HG02623 (cell line): ENCODE data around the gene CACNA1H.
"Not testable (repeated sequence)": the region's sequence is repeated elsewhere in the genome, so short reads cannot be mapped to it uniquely, and the experiment has no call there.

Experiments used
- ATAC-seq: cut with Tn5 transposase; IDR thresholded peaks from one replicate; pipeline ENCODE4 v1.9.1; 2021; ENCODE audit warnings: moderate library complexity; ENCODE audit not compliant: unreplicated experiment

CACNA1H gene

GRCh38 chr16:1221628-1222552 lies 69.0 kb downstream of the CACNA1H start:
- ATAC-seq = no peak

GRCh38 chr16:1222553-1223354 lies 69.8 kb downstream of the CACNA1H start:
- no peak for ATAC-seq

DNA sequence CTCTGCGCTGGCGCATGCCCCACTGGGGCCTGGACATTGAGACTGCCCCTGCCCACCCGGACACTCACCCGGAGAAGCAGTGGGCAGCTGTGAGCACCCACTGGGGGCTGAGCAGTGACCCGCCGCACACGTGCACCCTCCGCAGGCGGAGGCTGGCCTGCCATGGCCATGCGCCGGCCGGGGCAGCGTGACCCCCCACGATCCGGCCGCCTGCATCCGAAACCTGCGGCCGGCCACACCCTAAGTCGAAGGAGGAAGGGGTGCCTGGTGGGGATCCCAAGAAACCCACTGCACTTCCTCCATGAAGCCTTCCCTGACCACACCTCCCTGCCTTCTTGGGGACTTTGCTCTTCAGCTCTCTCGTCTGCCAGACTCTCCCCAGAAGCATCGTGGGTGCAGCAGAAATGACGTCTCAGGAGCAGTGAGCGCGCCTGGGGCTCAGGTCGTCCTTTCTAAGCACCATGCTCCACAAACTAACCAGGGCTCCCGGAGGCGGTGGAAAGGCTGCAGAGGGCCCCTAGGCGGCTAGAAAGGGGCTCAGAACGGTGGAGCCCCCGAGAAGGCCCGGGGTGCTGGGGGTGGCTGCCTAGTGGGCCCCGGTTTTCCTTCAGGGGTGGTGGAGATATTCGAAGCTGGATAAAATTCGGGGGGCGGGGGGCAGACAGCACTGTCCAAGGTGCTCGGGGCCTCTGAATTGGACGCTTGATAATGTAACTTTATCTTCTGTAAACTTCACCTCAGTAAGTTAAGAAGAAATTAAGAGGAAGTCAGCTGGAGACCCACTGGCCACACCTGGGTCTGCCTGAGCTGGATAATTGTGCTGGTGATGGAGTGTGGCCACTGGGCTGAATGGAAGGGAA lies 70.7 kb downstream of the CACNA1H start:
- no peak for ATAC-seq

- no peak for ATAC-seq
Observed at GRCh38 chr16:1224558-1224957, 71.7 kb downstream of the CACNA1H start.

DNA sequence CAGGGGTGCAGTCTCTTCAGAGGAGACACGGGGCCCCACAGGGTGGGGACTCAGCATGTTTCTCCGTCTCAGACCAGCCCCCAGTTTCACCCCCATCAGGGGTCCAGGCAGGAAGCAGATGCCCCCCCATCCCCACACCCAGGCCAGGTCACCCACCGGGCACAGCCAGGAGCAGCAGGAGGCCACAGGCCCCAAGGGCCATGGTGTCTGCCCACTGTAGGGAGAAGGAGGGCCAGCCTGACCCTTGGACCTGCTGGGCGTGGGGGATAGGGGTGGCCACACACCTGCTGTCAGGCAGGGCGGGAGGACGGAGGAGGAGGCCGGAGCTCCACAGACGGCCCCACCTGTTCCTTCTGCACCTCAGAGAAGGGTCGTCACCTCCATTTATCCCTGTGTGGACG lies 72.1 kb downstream of the CACNA1H start, which contains the start of gene TPSG1:
Gene TPSG1 (minus strand): TSS at position 218 of the 401 bp plus-strand sequence. CDS start 16 bp downstream, at position 202.
- no peak for ATAC-seq

DNA sequence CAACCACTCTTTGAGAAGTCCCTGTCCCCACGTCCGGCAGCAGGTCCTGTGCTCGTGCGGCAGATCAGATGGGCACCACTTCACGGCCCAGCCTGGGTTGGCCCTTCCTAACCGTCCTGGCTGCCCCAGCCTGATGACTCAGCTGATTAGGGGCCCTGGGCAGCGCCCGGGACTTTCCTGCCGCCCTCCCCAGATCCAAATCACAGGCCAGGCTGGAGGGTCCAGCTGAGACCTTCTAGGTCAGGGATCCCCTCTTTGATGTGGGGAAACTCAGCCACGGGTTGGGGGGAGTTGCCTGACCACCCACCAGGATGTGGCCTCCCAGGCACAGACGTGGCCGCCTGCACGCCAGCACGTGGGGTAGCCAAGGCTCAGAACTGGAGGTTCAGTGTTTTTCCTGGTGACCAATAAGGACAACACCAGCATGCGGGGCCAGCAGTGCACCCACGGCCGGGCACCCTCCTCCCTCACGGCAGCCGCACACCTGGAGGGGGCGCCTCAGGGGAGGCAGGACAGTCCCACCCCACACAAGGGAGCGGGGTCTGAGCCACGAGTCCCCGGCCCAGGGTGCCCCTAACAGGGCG lies 72.9 kb downstream of the CACNA1H start:
- ATAC-seq = not testable (repeated sequence)

DNA sequence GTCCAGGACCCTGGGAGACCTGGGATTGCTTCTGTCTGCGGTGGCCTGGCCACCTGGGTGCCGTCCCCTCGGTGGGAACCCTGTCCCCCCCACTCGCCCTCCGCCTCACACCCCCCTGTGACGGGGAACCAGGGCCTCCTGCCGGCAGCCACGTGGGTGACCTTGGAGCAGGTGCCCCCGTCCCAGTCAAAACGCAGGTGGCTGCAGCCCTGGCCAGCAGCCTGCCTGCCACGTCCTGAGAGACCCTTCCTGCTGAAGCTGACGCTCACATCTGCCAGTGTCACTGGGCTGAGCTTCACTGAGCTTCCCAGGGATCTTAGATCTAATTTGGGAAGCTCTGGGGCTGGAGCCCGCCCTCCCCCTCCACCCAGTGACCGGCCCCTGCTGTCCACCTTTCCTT lies 73.8 kb downstream of the CACNA1H start:
- not testable (repeated sequence) for ATAC-seq

- ATAC-seq = not testable (repeated sequence)
Observed at GRCh38 chr16:1228227-1228626, 75.3 kb downstream of the CACNA1H start.

DNA sequence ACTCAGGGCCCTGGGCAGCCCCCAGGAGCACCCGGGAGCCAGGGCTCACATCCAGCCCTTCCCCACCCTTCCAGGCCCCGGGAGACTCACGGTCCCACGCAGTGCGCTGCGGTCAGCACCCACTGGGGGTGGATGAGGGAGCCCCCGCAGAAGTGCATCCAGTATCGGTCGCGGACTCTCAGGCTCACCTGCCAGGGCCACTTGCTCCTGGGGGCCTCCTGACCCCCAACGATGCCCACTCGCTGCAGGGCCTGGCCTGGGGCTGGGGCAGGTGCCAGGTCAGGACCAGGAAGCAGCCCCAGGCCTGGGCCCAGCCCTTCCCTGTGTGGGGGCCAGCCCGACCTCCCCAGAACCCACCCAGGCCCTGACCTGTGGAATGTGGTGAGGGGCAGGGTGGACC lies 76.6 kb downstream of the CACNA1H start:
- not testable (repeated sequence) for ATAC-seq

DNA sequence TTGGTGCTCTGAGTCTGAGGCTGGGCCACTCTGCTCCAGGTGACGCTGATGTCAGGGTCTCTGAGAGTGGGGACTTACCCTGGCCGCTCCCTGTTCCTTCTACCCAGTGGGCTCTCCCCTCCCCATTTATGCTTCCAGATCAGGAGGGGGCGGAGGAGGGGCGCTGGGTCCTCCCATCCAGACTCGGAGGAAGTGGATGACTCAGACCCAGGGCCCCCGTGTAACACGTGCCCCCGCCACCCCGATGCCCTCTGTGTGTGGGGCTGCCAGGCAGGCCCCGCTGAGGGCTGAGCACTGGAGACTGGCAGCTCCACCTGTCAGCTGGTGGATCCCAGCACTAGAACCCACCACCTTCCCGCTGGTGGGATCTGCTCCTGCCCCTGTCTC lies 77.2 kb downstream of the CACNA1H start, which contains the start of gene TPSB2:
Gene TPSB2 (minus strand): TSS at position 101 of the 387 bp plus-strand sequence. CDS start 233 bp downstream, outside the sequence.
- not testable (repeated sequence) for ATAC-seq

GRCh38 chr16:1230471-1231212 lies 77.7 kb downstream of the CACNA1H start:
- not testable (repeated sequence) for ATAC-seq

DNA sequence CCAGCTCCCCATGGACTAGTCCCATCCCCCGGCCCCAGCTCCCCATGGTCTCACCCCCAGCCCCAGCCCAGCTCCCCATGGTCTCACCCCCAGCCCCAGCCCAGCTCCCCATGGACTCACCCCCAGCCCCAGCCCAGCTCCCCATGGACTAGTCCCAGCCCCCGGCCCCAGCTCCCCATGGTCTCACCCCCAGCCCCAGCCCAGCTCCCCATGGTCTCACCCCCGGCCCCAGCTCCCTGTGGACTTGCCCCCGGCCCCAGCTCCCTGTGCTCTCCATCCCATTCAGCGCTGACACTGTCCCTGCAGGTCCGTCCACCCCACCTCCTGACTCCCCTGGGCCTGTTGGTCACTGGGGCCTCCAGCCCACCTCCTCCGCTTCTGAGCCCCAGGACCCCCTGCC lies 78.4 kb downstream of the CACNA1H start:
- not testable (repeated sequence) for ATAC-seq

GRCh38 chr16:1232049-1232748 lies 79.3 kb downstream of the CACNA1H start:
- not testable (repeated sequence) for ATAC-seq

DNA sequence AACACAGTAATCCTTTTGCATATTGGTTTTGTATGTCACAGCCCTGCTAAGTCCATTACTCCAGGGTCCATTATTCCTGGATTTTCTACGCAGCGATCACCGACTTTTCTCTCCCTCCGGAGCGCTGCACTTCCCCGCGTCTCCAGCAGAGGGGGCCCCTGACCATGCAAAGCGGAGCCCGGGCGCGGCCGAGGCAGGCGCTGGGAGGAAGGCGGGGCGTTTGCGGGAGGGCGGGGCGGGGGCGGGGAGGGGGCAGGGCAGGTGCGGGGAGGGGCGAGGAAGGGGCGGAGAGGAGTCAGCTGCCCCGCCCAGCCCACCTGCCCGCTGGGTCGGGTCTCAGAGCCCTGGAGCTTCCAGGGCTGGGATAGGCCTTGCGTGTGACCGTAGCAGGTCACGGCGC lies 83.8 kb downstream of the CACNA1H start:
- ATAC-seq = not testable (repeated sequence)

DNA sequence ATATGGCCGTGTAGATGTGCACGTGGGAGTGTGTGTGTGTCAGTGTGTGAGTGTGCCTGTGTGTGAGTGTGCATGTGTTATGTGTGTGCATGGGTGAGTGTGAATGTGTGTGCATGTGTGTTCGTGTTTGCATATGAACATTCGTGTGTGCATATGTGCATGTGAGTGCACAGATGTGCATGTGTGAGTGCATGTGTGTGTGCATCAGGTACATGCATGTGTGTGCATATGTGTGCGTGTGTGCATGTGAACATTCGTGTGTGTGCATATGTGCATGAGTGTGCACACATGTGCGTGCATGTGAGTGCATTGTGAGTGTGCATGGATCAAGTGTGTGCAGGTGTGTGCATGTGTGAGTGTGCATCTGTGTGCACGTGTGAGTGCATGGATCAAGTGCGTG lies 85.1 kb downstream of the CACNA1H start:
- no peak for ATAC-seq

- ATAC-seq = not testable (repeated sequence)
Observed at GRCh38 chr16:1238909-1239308, 86.0 kb downstream of the CACNA1H start.

DNA sequence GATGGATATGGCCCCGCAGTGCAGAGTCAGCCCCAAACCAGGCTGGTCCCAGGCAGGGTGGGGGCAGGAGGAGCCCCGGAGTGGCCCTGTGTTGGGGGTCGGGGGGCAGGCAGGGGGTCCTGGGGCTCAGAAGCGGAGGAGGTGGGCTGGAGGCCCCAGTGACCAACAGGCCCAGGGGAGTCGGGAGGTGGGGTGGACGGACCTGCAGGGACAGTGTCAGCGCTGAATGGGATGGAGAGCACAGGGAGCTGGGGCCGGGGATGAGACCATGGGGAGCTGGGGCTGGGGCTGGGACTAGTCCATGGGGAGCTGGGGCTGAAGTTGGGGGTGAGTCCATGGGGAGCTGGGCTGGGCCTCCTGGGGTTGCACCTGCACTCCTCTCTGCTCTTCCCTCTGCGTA lies 86.7 kb downstream of the CACNA1H start:
- ATAC-seq = not testable (repeated sequence)

DNA sequence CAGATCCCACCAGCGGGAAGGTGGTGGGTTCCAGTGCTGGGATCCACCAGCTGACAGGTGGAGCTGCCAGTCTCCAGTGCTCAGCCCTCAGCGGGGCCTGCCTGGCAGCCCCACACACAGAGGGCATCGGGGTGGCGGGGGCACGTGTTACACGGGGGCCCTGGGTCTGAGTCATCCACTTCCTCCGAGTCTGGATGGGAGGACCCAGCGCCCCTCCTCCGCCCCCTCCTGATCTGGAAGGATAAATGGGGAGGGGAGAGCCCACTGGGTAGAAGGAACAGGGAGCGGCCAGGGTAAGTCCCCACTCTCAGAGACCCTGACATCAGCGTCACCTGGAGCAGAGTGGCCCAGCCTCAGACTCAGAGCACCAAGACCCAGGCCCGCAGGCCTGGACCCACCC lies 87.5 kb downstream of the CACNA1H start, which contains the start of gene TPSAB1:
Gene TPSAB1 (plus strand): TSS at position 270 of the 400 bp plus-strand sequence. CDS start 234 bp downstream, outside the sequence.
- ATAC-seq = not testable (repeated sequence)

DNA sequence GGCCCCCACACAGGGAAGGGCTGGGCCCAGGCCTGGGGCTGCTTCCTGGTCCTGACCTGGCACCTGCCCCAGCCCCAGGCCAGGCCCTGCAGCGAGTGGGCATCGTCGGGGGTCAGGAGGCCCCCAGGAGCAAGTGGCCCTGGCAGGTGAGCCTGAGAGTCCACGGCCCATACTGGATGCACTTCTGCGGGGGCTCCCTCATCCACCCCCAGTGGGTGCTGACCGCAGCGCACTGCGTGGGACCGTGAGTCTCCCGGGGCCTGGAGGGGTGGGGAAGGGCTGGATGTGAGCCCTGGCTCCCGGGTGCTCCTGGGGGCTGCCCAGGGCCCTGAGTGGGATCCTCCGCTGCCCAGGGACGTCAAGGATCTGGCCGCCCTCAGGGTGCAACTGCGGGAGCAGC lies 88.2 kb downstream of the CACNA1H start:
- ATAC-seq = not testable (repeated sequence)
